Left ventricle myocardium inferior (tissue), 1 donor: Measurements from ENCODE around the gene SLC2A13. TPM values are rescaled to one million over a fixed set of nuclear protein-coding genes. Genes with fewer than 3 reads are reported as not detected.
"Not testable (repeated sequence)": the region's sequence is repeated elsewhere in the genome, so short reads cannot be mapped to it uniquely, and the experiment has no call there.

ENCODE experiments used
- DNase-seq: peaks from one replicate; pipeline ENCODE4 v3.0.0-alpha.2; 2020
- H3K27ac ChIP-seq: fragments of 200-600 bp; replicated peaks from 2 replicates; pipeline ENCODE4 v1.8.0; 2021
- H3K27me3 ChIP-seq: fragments of 200-600 bp; 2 replicates; pipeline ENCODE4 v1.8.0; 2021; ENCODE audit warnings: low read depth
- H3K36me3 ChIP-seq: fragments of 200-600 bp; 2 replicates; pipeline ENCODE4 v1.8.0; 2021
- H3K4me1 ChIP-seq: fragments of 200-600 bp; 2 replicates; pipeline ENCODE4 v1.8.0; 2021
- H3K4me3 ChIP-seq: fragments of 200-600 bp; 2 replicates; pipeline ENCODE4 v1.8.0; 2021; ENCODE audit warnings: mild to moderate bottlenecking, moderate library complexity
- H3K9me3 ChIP-seq: fragments of 200-600 bp; replicated peaks from 2 replicates; pipeline ENCODE4 v1.8.0; 2021
- intact Hi-C: fragments of 100-400 bp; cut with micrococcal nuclease; formaldehyde crosslinking; loops from one replicate; pipeline ENCODE4 v1.11.0; 2022
- total RNA-seq: library from RNA; stranded (reverse); fragmentation: NEBNext Ultra II Directional; extraction: Animal tissue kit (Norgen Biotek cat#: 25700); gene quantifications from one replicate; pipeline ENCODE4 v1.2.1, GENCODE V29; 2021
- TF ChIP-seq, protein P1 (sequence below): fragments of 200-600 bp; IDR thresholded peaks from 2 replicates; pipeline ENCODE4 v1.8.0; 2021; ENCODE audit warnings: antibody characterized with exemption, mild to moderate bottlenecking, borderline replicate concordance
- donor health status: DM: no; HTN: yes; CAD: no; lungs with severe emphysema.

Gene SLC2A13
- total RNA-seq, 1 donor from 2014 or later: 5.5 TPM

DNA sequence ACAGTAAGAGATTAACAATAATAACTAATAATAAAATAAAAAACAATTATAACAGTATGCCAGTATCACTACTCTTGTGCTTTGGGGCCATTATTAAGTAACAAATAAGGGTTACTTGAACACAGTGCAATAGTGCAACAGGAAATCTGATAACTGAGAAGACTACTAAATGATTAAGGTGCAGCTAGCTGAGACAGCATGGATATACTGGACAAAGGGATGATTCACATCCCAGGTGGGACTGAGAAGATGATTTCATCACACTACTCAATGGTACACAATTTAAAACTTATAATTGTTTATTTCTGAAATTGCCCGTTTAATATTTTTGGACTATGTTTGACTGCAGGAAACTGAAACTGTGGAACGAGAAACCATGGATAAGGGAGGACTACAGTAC, 317.6 kb downstream of the SLC2A13 start:
- Histone ChIP-seq H3K36me3 (no peaks in the 10 kb centered on the region), H3K27ac (no peak overlapping the region), H3K4me1 (no peaks in the 10 kb centered on the region), H3K4me3 (no peak overlapping the region), H3K27me3 (no peaks in the 10 kb centered on the region), H3K9me3 (peaks cover 10% of the 10 kb centered on the region)
- intact Hi-C loops: no loop called here
- DNase-seq: no peak
- TF ChIP-seq, protein P1, sequence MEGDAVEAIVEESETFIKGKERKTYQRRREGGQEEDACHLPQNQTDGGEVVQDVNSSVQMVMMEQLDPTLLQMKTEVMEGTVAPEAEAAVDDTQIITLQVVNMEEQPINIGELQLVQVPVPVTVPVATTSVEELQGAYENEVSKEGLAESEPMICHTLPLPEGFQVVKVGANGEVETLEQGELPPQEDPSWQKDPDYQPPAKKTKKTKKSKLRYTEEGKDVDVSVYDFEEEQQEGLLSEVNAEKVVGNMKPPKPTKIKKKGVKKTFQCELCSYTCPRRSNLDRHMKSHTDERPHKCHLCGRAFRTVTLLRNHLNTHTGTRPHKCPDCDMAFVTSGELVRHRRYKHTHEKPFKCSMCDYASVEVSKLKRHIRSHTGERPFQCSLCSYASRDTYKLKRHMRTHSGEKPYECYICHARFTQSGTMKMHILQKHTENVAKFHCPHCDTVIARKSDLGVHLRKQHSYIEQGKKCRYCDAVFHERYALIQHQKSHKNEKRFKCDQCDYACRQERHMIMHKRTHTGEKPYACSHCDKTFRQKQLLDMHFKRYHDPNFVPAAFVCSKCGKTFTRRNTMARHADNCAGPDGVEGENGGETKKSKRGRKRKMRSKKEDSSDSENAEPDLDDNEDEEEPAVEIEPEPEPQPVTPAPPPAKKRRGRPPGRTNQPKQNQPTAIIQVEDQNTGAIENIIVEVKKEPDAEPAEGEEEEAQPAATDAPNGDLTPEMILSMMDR: no peak

DNA sequence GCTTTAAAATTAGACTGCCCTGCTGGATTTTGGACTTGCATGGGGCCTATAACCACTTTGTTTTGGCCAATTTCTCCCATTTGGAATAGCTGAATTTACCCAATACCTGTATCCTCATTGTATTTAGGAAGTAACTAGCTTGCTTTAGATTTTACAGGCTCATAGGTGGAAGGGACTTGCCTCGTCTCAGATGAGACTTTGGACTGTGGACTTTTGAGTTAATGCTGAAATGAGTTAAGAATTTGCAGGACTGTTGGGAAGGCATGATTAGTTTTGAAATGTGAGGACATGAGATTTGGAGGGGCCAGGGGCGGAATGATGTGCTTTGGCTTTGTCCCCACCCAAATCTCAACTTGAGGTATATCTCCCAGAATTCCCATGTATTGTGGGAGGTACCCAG, 320.1 kb downstream of the SLC2A13 start:
- DNase-seq, H3K36me3 ChIP-seq, H3K9me3 ChIP-seq, H3K27ac ChIP-seq, H3K27me3 ChIP-seq, H3K4me3 ChIP-seq, intact Hi-C loops, H3K4me1 ChIP-seq: not testable (repeated sequence)

DNA sequence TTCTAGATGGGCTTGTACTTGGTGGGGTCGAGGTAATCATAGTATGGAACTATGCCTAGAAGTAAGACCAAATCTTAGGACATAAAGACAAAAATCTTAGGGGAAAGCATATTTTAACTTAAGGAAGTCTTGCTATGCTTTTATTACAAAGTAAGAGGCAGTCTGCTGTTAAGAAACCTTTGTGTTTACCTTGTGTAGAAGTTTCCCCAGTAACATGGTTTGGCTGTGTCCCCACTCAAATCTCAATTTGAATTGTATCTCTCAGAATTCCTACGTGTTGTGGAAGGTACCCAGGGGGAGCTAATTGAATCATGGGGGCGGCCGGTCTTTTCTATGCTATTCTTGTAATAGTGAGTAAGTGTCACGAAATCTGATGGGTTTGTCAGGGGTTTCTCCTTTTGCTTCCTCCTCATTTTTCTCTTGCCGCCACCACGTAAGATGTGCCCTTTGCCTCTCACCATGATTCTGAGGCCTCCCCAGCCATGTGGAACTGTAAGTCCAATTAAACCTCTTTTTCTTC, 323.8 kb downstream of the SLC2A13 start:
- intact Hi-C loops: no loop called here
- Histone ChIP-seq H3K9me3 (peaks cover 6% of the 10 kb centered on the region), H3K36me3 (no peaks in the 10 kb centered on the region), H3K4me3 (no peak overlapping the region), H3K27me3 (no peaks in the 10 kb centered on the region), H3K27ac (no peak overlapping the region), H3K4me1 (no peaks in the 10 kb centered on the region)
- TF ChIP-seq, protein P1: no peak
- DNase-seq: no peak

DNA sequence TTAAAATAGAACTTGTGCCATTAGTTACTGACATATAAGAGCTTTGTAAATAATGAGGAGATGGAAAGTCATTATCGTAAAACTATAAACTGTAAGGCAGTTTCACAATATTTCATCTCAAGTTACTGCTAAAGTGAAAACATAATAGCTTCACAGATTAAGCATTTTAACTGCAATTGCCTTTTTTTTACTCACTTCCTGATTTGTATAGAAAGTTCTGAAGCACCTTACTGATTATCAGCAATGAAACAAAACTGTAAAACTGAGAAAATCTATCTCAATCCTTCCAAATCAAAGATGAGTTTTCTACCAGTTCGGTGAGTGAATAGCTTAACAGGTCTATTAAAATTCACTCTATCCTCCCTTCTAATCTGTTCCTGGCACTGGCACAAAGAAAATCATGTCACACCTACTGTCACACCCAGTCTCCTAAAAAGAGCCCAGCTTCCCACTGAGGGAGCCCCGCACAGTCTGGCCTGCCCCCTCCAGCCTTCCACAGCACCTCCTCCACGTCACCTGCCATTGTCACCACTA, 324.9 kb downstream of the SLC2A13 start:
- no peaks in the 10 kb centered on the region for H3K27me3 ChIP-seq
- H3K4me1 ChIP-seq: no peaks in the 10 kb centered on the region
- DNase-seq: no peak

DNA sequence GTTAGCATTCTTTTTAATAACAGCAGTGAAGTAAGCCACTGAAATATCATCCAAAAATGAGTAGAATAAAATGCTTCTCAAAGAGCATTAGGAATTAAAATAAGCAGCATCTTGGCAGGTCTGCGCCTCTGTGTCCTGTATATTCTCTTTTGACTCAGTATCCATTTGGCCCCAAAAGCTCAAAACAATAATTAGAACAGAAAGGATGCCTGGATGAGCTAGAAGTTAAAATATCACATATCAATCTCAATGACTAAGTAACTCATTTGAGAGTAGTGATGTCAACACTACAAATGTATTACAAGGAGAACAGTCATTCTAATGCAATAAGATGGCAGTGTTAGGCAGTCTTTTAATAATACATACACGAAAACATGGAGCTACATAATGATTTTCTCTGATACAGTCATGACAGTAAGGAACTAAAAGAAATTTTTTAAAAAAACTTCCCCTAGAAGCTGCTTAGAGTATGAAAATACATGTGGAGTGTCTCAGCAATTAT, 325.4 kb downstream of the SLC2A13 start:
- H3K27ac ChIP-seq: no peak overlapping the region
- TF ChIP-seq, protein P1: no peak
- no peak for DNase-seq
- H3K27me3 ChIP-seq: no peaks in the 10 kb centered on the region
- intact Hi-C loops: no loop called here
- H3K4me3 ChIP-seq: no peak overlapping the region
- H3K9me3 ChIP-seq: peaks cover 6% of the 10 kb centered on the region
- H3K36me3 ChIP-seq: no peaks in the 10 kb centered on the region
- H3K4me1 ChIP-seq: no peaks in the 10 kb centered on the region

More for the DNA sequence above, 324.9 kb downstream of the SLC2A13 start:
- Histone ChIP-seq H3K4me3 (no peak overlapping the region), H3K36me3 (no peaks in the 10 kb centered on the region), H3K27ac (no peak overlapping the region), H3K9me3 (peaks cover 6% of the 10 kb centered on the region)
- intact Hi-C loops: no loop called here
- TF ChIP-seq, protein P1: no peak

DNA sequence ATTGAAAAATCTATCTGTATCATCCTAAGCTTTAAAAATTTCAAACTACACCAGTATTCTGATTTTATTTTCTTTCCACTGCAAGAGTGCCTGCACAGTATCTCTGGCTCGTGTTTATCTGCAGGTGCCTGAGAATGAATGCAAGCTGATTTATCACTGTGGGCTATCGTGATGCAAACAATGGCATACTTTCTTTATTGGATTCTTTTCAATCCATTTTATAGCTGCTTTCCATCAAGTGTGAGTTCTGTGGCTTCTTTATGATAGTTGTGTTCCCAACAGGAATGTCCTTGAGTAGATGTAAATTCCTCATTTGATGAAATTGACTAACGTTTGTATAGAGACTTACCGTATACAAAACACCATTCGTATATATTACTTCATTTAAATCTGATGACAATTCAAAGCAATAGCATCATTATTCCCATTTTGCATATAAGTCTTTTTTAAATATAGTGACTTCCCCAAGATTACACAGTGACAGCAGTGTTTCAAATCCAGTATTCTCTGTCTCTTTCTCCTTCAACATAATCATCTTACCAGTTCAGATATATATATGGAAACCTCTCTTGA, 326.0 kb downstream of the SLC2A13 start:
- Histone ChIP-seq H3K4me3 (no peak overlapping the region), H3K36me3 (no peaks in the 10 kb centered on the region), H3K9me3 (peaks cover 6% of the 10 kb centered on the region), H3K27me3 (no peaks in the 10 kb centered on the region), H3K4me1 (no peaks in the 10 kb centered on the region), H3K27ac (no peak overlapping the region)
- no peak for DNase-seq
- TF ChIP-seq, protein P1: no peak
- intact Hi-C loops: loop anchor here (10.0 kb wide), 1 partner anchor 195 kb away; no protein-coding TSS in a partner anchor
